CD4-positive, alpha-beta T cell treated with Interleukin-21 for 1 hour (primary cell): ENCODE results near the gene SUMO3.

Experiments
- DNase-seq: peaks from one replicate; pipeline ENCODE4 v3.0.0-alpha.2; 2020

Gene SUMO3

DNA sequence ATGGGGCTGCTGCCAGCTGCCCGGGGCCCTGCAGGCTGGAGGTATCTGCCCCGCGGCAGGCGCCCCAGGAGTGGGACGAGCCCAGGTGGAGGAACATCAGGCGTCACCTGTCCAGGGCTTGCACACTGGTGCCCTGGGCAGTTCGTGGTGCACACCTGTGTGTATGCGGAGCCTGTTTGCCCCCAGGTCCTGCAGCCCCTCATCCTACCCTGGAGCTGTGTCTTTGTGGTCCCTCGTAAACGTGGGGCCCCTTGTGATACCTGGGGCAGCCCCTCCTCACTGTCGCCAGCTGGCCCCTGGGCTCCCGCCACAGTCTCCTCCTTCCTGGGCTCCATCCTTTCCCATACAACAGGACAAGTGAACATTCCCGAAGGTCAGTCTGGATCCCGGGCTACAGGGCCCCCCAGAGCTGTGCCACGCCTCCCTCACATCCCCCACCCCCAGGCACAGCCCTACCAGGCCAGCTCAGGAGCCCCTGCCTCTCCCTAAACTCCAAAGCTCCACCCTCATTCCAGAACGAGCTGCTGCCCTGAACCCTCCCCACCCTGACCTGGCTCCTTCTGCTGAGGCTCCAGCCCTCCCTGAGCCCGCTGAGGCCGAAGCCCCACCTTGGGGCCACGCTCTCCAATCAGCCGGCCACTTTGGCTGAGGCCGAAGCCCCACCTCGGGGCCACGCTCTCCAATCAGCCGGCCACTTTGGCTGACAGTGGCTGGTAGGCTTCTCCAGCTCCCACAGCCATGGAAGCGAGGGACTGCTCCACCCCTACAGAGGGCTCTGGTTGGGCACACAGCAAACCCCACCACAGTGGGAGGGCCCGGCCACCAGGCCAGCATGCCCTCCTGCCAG is 58.9 kb downstream of the SUMO3 start:
- no peak for DNase-seq

DNA sequence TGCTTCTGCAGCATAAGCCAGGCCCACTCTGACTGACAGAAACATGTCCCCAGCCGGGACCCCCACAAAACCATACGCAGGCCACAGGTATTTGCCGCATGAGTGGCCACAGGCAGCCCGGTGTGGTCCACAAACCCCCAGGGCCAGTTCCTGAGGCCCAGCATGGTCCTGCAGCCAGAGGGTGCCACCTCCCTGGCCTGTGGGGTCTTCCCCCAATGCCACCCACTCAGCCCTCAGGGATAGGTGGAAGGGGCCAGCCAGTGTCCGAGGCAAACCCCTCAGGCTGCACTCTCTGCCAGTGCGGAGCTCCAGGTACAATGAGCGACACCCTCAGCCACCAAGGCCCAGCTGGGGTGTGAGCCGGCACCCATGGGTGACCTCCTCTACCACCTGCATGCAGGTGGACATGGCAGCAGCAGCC is 59.7 kb downstream of the SUMO3 start:
- DNase-seq = no peak

DNA sequence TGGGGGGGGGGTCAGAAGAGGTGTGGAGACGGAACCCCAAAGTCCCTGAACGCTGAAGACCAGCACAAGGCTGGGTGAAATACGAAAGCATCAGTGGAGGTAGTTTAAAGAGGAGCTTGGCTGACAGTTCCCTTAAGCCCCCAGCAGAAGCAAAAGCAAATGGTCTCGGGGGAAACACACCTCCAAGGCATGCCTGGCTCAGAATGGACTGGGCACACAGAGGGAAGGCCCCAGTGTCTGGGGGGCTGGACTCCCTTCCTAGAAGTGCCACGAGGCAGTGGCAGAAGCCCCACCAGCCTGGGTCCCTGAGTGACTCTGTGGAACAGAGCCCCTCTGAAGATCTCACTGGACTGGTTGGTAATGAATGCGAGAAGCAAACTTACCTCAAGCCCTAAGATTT is 60.1 kb downstream of the SUMO3 start:
- DNase-seq = no peak

DNA sequence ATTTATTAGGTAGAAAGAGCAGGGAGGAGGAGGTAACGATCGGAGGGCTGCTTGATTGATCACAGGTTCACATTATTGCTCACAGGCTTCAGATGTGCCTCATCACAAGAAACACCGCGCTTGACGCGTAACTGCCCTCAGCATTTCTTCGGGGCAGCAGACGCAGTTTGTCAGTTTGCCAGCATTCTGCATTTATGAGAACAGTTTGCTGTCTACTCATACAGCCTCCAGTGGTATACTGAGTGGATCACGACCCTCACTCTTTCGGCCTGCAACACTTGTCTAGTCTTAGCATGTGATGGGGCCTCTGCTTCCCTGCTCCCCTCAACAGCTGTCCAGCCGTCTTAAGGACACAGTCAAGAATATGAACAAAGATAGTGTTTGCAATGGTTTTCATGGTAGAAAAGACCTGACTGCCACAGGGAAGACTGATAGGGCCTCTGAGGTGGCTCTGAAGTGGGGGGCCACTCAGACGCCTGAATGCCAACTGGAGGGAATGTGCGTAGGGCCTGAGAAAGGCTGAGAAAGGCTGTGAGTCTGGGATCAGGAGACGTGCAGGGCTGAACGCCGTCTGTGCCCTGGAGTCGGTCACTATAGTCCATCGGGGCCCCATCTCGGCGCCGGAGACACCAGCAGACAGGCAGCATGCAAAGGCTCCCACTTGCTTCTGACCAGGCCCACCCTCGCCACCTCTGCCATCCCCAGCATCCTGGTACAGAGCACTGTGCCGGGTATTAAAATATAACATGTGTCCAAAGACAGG is 61.3 kb downstream of the SUMO3 start:
- DNase-seq = no peak
